Eye (tissue), 1 donor: ENCODE data around the gene TTLL5.

Source experiments
- DNase-seq: peaks from one replicate; pipeline ENCODE4 v3.0.0-alpha.2; 2015

TTLL5 gene

GRCh38 chr14:75660630-75661498 is at the start of gene TTLL5, which contains the start of gene ERG28:
TTLL5 (plus strand) TSS chr14:75661246; CDS start chr14:75663150, 1,904 bp downstream.
ERG28 (minus strand) TSS chr14:75660876; CDS start chr14:75657502, 3,374 bp downstream.
- DNase-seq = peak; percentile 99

DNA sequence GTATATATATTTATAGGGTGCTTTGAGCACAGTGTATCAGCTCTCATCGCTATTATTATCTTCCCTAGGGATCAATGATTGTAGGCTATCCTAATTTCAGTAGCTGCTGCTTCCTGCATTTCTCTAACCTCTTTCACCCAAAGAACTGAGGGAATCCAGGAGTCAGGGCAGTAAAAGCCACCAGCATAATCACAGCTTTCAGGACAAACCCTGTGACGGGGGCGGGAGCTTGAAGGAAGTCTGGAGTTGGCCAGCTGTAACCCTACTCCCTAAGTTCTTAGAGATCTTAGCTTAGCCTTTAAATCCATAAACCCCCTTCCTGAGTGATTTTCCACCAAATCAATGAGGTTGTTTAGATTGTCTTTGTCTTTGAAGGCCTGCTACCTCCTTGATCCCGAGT is 48.9 kb upstream of the TTLL5 start:
- no peak for DNase-seq

GRCh38 chr14:75614179-75614578 is 46.9 kb upstream of the TTLL5 start:
- DNase-seq = no peak

DNA sequence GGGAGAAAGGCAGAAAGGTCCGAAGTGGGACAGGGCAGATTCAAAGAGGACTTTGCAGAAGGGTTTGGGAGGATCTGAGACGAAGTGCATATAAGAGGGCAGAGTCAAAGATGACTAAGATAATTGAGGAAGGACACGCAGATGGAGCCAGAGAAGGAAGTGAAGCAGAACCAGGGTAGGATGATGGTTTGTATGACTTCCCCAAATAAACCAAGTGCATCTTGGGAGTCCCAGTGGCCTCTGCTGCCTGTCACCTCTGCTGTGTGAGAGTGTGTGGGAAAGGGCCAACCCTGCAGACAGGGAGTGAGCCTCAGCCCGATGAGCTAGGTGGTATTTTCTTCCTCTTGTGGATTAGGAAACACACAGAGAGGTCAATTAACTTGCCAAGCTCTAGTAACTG is 45.8 kb upstream of the TTLL5 start:
- no peak for DNase-seq

- DNase-seq = no peak
Measured at GRCh38 chr14:75619548-75619947, 41.5 kb upstream of the TTLL5 start.

DNA sequence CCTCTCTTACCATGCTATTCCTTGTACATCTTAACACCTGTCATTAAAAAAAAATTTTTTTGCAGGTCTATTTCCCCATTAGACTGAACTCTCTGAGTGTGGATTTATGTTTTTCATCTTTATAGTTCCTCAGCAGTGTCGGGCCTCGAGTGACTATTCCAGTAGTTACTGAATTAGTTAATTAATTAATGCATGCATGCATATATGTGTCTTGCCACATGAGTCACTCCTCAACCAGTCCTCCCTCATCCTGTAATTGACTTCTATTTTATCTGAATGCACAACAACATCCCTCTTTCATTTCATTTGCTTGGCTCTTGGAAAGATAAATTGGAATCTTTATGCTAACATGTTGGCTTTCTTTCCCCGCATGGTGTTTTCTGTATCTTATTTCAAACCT is 36.0 kb upstream of the TTLL5 start:
- DNase-seq = no peak

DNA sequence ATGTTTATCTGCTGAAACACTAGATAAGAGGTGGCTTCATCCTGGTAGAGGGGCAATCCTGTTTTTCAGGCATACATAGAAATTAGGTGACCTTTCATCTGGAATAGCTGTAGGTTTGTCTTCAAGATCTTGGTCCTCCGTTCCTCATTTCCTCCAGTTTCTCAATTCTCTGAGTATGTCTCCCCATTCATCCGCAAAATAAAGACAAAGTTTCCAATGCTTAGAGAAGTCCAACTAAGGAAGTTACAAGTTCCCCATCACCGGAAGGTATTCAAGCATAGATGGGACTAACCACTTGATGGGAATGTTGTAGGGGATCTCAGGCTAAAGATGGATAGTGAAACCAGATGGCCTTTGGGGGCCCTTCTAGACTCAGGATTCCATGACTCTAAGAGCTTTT is 34.6 kb upstream of the TTLL5 start:
- no peak for DNase-seq

GRCh38 chr14:75626863-75627262 is 34.2 kb upstream of the TTLL5 start:
- DNase-seq = no peak

DNA sequence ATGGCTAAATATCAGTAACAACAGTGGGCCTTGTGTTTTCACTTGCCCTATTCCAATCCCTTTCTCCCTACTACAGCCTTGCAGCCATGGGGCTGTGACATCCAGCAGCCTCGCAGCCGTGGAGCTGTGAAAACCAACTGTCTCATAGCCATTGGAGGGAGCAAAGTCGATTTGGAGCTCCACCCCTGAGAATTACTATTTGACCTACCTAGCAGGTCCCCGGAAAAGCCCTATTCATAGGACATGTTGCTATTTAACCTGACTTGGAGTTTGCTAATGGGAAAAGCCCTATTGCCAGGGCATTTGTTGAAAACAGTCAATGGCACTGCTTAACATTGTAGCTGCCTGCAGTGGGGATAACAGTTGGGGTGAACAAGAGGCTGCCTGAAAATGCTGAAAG is 33.6 kb upstream of the TTLL5 start:
- no peak for DNase-seq

GRCh38 chr14:75628816-75629215 is 32.2 kb upstream of the TTLL5 start:
- DNase-seq = no peak

GRCh38 chr14:75630695-75631452 is 30.2 kb upstream of the TTLL5 start:
- no peak for DNase-seq

GRCh38 chr14:75631453-75631831 is 29.6 kb upstream of the TTLL5 start:
- no peak for DNase-seq

DNA sequence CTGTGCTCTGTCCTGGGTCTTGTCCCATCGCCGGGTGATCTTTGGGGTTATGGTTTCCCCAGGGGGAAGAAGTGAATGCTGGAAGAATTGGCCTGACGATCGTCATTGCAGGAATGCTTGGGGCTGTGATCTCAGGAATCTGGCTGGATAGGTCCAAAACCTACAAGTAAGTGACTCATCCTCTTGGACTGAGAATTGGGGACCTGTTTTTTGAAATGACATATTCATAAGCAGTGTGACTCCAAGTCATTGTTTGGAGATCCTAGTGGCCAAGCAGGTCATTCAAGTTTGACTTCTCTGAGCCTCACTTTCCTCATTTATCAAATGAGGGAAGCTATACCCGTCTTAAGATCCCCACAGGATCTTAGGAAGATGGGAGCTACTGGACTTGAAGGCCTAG is 26.2 kb upstream of the TTLL5 start:
- no peak for DNase-seq

GRCh38 chr14:75636100-75636692 is 24.9 kb upstream of the TTLL5 start:
- peak; percentile 53 for DNase-seq

GRCh38 chr14:75640876-75641275 is 20.2 kb upstream of the TTLL5 start:
- DNase-seq = no peak

DNA sequence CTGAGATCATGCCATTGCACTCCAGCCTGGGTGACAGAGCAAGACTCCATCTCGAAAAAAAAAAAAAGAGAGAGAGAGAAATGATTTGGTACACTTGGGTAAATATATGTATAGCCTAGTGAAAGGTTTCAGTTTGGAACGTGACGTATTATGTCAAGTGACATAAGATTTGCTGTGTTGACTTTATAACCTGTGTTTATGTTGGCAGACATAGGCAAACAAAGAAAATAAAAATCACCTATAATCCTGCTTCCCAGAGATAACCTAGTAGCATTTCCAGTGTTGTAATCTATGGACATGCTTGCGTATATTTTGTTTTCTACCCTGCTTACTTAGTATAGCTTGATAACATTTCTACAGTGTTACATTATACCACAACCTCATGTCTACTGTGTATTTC is 17.1 kb upstream of the TTLL5 start:
- DNase-seq = no peak

GRCh38 chr14:75645056-75645455 is 16.0 kb upstream of the TTLL5 start:
- DNase-seq = no peak

DNA sequence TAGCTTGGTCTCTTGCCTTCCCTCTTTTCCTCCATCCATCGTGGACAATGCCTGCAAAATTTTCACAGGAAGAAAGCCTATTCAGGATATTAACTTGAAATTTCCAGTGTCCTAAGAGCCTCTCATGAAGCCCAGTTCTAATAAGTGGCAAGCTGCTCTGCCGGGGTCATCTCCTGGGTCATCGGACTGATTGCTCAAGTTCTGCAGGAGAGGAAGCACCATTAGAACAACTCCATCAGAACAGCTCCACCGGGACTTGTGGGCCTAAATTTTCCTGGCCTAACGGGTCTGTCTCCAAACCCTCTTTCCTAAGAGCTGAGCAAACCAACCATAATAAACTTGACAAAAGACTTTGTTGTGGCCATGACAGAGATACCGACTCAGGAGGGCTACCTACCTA is 14.3 kb upstream of the TTLL5 start:
- no peak for DNase-seq

DNA sequence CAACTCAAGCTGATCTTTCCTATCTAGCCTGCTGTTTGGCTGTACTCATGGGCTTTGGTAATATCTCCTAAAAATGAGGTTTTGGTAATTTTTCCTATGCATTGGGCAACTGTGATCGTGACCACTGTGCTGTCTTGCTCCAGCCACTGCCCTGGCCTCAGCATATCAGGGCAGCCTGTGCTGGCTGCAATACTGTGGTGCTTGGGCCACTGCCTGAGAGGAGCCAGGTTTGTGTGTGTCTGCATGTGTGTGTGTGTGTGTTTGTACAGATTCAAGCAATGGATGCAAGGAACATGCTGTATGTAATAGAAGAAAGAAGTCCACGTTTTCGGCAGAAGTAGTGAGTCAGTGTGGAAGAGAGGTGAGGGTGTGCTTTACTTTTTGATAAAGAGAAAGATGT is 13.4 kb upstream of the TTLL5 start:
- DNase-seq = no peak

- peak; percentile 61 for DNase-seq
Measured at GRCh38 chr14:75648066-75648838, 12.8 kb upstream of the TTLL5 start.

GRCh38 chr14:75649337-75649736 is 11.7 kb upstream of the TTLL5 start:
- no peak for DNase-seq

GRCh38 chr14:75649773-75650172 is 11.3 kb upstream of the TTLL5 start:
- DNase-seq = no peak
